ENCODE results near the gene TAOK1.
"Not testable (repeated sequence)": the region's sequence is repeated elsewhere in the genome, so short reads cannot be mapped to it uniquely, and the experiment has no call there.

The TAOK1 gene

DNA sequence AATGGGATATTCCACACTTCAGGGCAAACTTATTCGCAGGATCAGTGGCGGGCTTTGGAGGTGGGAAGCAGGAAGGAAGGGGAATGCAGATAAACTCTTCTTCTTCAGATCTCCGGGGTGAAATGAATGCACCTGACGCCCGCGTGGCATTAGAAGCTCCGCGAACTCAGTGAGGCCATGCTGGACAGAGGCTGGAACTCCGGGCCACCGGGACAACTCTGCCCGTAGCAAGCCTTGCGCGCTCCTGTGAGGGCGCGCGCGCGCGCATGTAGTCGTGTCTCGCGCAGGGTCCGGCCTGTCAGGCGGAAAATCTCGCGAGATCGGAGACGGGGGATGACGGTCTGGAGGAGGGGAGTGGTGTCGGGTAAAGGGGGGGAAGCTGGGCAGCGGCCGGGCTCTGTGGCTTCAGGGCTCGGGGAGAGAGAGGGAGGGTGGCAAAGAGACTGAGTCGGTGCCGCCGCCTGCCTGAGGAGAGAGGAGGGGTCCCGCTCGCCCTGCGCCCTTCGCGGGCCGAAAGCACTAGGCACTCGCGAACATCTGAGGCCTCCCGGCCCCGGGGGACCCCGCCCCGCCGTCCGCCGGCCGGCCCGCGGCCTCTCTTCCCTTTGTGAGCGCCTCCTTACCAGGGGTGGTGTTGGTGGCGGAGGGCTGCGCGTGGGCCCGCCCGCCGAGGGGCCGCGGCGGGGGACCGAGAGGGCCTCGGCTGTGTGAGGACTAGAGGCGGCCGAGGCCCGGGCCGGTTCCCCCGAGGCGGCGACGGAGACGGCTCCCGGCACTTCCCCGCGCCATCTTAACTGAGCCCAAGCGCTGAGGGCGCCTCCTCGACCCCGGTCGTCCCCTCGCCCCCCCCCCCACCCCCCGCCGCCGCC lies at the start of gene TAOK1:
Gene TAOK1 (plus strand): TSS at position 382 of the 869 bp plus-strand sequence. CDS start 61,186 bp downstream, outside the sequence.
- peak; percentile 99 for DNase-seq

DNA sequence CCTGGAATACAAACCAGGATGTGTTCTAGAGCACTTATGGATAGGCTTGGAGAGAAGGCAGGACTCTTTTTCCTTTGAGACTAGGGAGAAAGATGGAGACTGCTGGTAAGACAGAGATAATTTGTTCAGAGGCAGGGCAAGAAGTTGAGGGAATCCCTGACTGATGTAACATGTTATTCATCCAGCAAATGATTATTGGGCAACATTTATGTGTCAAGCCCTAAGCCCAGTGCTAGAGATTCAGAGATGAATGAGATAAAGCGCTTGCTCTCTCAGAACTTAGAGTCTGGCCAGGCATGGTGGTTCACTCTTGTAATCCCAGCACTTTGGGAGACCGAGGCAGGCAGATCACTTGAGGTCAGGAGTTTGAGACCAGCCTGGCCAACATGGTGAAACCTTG lies 48.4 kb upstream of the TAOK1 start:
- no peak for DNase-seq

DNA sequence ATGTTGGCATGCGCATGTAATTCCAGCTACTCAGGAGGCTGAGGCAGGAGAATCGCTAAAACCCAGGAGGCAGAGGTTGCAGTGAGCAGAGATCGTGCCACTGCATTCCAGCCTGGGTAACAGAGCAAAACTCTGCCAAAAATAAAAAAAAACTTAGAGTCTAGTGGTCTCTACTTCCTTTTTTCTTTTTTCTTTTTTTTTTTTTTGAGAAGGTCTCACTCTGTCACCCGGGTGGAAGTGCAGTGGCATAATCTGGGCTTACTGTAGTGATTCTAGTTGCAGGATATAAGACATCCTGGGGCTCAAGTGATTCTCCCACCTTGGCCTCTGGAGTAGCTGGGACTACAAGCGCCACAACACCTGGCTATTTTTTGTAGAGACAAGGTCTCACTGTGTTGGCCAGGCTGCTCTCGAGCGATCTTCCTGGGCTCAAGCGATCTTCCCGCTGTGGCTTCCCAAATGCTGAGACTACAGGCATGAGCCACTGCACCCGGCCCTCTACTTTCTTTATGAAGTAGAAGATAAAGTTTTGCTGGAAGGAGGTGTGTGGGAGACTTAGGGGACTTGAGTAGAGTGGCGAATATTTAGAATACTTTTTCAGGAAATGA lies 47.9 kb upstream of the TAOK1 start:
- no peak for DNase-seq

GRCh38 chr17:29344201-29344856 lies 45.8 kb upstream of the TAOK1 start:
- DNase-seq, result no peak

- no peak for DNase-seq
These were observed 45.1 kb upstream of the TAOK1 start for GRCh38 chr17:29345066-29345465.

- not testable (repeated sequence) for DNase-seq
These were observed 44.7 kb upstream of the TAOK1 start for GRCh38 chr17:29345470-29345869.

GRCh38 chr17:29346462-29346861 lies 43.7 kb upstream of the TAOK1 start:
- no peak for DNase-seq

DNA sequence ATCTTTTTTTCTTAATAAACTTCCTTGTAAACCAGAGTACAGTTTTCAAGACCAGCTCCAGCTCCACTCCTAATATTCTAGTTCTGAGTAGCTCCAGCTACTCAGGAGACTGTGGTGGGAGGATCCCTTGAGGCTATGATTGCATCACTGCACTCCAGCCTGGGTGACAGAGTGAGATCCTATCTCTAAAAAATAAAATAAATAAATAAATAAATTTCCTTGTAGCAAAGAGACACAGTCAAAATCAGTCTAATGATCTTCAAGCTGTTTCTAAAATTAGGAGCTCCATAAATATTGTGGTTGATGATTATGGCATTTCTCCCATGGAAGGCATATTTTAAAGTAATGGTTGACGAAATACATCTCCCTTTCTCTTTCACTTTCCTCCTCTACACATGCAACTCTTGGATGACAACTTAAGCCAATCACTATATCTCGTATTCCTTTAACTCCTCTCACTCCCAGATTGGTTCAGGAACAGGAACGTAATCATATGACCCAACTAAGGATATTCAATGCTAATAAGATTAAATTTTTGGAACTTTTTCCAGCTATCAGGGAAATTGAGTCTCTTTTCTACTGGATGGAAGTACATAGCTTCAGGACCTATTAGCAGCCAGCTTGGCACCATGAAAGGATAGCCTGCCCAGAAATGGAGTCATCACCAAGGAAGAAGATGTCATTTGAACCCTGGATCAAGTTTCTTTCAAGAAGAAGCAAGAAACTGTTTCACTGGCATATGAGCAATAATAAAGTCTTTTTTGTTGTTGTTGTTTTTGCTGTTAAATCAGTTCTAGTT lies 42.1 kb upstream of the TAOK1 start:
- DNase-seq, result no peak

- no peak for DNase-seq
These were observed 40.8 kb upstream of the TAOK1 start for GRCh38 chr17:29349409-29349808.

- DNase-seq, result no peak
These were observed 38.0 kb upstream of the TAOK1 start for GRCh38 chr17:29352146-29352545.

GRCh38 chr17:29357232-29357631 lies 32.9 kb upstream of the TAOK1 start:
- no peak for DNase-seq

GRCh38 chr17:29357821-29358232 lies 32.3 kb upstream of the TAOK1 start:
- no peak for DNase-seq

- DNase-seq, result no peak
These were observed 31.7 kb upstream of the TAOK1 start for GRCh38 chr17:29358416-29358815.

- no peak for DNase-seq
These were observed 30.4 kb upstream of the TAOK1 start for GRCh38 chr17:29359777-29360176.

GRCh38 chr17:29363716-29364115 lies 26.4 kb upstream of the TAOK1 start:
- DNase-seq, result no peak

GRCh38 chr17:29364691-29365090 lies 25.5 kb upstream of the TAOK1 start:
- no peak for DNase-seq

DNA sequence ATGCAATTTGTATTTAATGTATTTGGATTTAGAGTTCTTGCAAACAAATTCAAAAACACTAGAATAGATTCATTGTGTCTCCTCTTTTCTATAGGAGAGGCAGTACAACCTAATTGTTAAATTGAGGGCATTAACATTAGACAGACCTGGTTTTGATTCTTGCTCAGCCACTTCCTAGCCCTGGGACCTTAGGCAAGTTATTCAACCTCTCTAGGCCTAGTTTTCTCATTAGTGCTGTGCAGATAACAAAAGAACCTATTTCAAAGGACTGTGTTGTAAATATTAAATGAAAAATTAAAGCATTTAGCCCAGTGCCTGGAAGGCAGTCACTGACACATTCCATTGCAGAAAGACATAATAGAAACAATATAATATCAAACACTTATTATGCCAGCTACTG lies 22.0 kb upstream of the TAOK1 start:
- no peak for DNase-seq

GRCh38 chr17:29368926-29369325 lies 21.2 kb upstream of the TAOK1 start:
- DNase-seq, result no peak

GRCh38 chr17:29369831-29370735 lies 20.1 kb upstream of the TAOK1 start:
- DNase-seq, result peak; percentile 57

- no peak for DNase-seq
These were observed 13.4 kb upstream of the TAOK1 start for GRCh38 chr17:29376667-29377270.

DNA sequence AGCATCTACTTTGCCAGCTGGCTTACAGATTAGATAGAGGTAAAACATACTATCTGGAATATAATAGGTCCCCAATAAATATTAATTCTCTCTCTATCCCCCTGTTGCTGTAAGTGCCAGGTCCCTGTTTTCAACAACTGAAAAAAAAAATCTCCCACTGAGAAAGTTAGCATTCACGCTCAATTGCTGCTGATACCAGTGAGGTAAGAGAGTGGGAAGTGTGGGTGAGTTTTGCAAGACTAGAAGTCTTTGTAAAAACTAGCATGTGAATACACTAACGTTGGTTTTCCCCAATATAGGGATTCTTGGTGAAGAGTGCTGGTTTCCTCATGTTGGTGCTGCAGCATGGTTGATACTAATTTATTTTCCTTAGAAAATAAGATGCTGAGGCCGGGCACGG lies 11.7 kb upstream of the TAOK1 start:
- DNase-seq, result no peak

Data from activated CD8-positive, alpha-beta memory T cell treated with anti-CD3 and anti-CD28 coated beads, Interleukin-2, amount 50 U/mL, for 48 hours (primary cell).